GM12865 (cell line): ENCODE data around the gene ATP6V0C.
A peak's percentile ranks its signal among the peaks of the same experiment; 100 is the strongest.

Experiments
- DNase-seq: peaks from one replicate; pipeline ENCODE4 v3.0.0; 2010; ENCODE audit warnings: low read depth
- H3K4me3 ChIP-seq: 2 replicates; pipeline ENCODE4 v1.5.1; 2011; ENCODE audit warnings: mild to moderate bottlenecking, low read depth, low read length, control low read depth
- CTCF ChIP-seq: IDR thresholded peaks from 2 replicates; pipeline ENCODE4 v1.5.1; 2011; ENCODE audit warnings: low read length, control low read depth, low read depth, inconsistent platforms; ENCODE audit not compliant: insufficient read depth; ENCODE audit errors: missing control alignments

The ATP6V0C gene

GRCh38 chr16:2518823-2519710 lies 5.3 kb downstream of the ATP6V0C start:
- DNase-seq = no peak
- H3K4me3 ChIP-seq = no peak overlapping the region
- TF ChIP-seq CTCF = no peak

DNA sequence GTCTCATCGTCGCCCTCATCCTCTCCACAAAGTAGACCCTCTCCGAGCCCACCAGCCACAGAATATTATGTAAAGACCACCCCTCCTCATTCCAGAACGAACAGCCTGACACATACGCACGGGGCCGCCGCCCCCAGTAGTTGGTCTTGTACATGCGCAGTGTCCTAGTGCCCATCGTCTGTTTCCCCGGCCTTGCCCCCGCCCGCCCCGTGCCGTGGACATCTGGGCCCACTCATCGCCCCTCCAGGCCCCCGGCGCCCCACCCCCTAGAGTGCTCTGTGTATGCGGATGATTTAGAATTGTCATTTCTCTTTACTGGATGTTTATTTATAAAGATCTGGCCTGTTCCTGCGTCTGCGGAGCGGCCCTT lies 5.9 kb downstream of the ATP6V0C start:
- H3K4me3 ChIP-seq = peak overlapping the region; percentile 25
- no peak for DNase-seq
- TF ChIP-seq CTCF = no peak

DNA sequence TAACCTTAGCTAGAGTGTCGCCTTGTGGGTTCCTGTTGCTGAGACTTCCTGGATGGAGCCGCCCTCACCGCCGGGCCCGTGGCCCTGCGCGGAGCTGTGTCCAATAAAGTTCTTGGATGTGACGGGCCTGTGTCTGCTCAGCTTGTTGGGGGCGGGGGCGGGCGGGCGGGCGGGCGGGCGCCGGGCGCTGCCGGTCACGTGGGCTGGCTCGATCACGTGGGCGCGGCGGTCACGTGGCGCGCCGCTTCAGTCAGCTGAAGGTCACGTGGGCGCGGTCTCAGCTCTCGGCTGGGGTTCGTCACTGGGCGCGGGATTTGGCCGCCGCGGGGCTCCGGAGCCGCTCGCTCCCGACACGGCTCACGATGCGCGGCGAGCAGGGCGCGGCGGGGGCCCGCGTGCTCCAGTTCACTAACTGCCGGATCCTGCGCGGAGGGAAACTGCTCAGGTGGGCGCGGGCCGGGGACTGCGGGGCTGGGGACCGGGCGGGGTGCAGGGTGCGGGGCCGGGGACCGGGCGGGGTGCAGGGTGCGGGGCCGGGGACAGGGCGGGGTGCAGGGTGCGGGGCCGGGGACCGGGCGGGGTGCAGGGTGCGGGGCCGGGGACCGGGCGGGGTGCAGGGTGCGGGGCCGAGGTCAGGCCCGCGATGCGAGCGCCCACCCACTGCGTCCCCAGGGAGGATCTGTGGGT lies 6.5 kb downstream of the ATP6V0C start, which contains the start of gene AMDHD2:
TSS of gene AMDHD2 (plus strand) at position 275 of the 687 bp plus-strand sequence. CDS start at position 363, 88 bp downstream.
- H3K4me3 ChIP-seq = peak within 1 kb of the TSS; percentile 63
- DNase-seq = peak; percentile 94
- TF ChIP-seq CTCF = no peak

DNA sequence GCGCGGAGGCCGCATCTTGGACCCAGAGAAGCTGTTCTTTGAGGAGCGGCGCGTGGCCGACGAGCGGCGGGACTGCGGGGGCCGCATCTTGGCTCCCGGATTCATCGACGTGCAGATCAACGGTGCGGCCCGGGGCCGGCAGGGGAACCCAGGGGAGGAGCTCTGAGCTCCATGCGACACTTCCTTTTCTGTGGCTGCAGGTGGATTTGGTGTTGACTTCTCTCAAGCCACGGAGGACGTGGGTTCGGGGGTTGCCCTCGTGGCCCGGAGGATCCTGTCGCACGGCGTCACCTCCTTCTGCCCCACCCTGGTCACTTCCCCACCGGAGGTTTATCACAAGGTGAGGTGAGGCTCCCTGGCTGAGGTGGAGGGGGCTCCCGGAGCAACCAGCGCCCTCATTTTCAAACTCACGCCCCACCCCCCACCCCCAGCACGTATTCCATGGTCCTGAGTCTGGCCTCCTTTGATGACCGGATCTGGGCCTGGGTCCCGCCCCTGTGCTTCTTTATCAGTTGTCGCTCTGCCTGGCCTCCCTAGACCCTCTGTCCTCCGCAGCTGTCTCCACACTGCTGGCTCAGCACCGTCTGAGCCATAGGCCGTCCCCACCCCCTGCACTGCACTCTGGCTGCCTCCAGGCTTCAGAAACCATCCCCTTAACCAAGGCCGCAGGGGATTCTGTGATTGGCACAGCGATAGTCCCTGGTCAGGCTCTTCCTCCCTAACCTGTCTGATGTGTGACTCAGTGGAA lies 7.2 kb downstream of the ATP6V0C start:
- DNase-seq = peak; percentile 62
- TF ChIP-seq CTCF = no peak
- H3K4me3 ChIP-seq = peak overlapping the region; percentile 63

- no peak overlapping the region for H3K4me3 ChIP-seq
- no peak for DNase-seq
- TF ChIP-seq CTCF = no peak
These were observed 10.1 kb downstream of the ATP6V0C start for GRCh38 chr16:2523801-2524231.

GRCh38 chr16:2524339-2524938 lies 10.7 kb downstream of the ATP6V0C start:
- TF ChIP-seq CTCF = no peak
- no peak overlapping the region for H3K4me3 ChIP-seq
- no peak for DNase-seq
